Effector memory CD8-positive, alpha-beta T cell (primary cell): ENCODE results near the gene KIF26B.
"Not testable (repeated sequence)": the region's sequence is repeated elsewhere in the genome, so short reads cannot be mapped to it uniquely, and the experiment has no call there.

Experiments
- ATAC-seq: fragments of 150-1000 bp; cut with Tn5 transposase; replicated peaks from 2 replicates; pipeline ENCODE4 v1.10.0; 2021; ENCODE audit warnings: mild to moderate bottlenecking, moderate library complexity
- DNase-seq, 3 experiments: peaks; one replicate each; pipeline ENCODE4 v3.0.0; 2021
- H3K27ac Mint-ChIP-seq, 2 donors: one replicate each; pipeline ENCODE4 v1.8.0; 2022; ENCODE audit warnings: mild to moderate bottlenecking in 2 of 2, mixed read lengths in 2 of 2, moderate library complexity in 2 of 2
- H3K27me3 Mint-ChIP-seq, 2 donors: one replicate each; pipeline ENCODE4 v1.8.0; 2022; ENCODE audit warnings: mixed read lengths in 2 of 2
- H3K36me3 Mint-ChIP-seq: one replicate; pipeline ENCODE4 v1.8.0; 2022; ENCODE audit warnings: mild to moderate bottlenecking, moderate library complexity, mixed read lengths; ENCODE audit not compliant: insufficient read depth
- H3K4me1 Mint-ChIP-seq, 2 donors: one replicate each; pipeline ENCODE4 v1.8.0; 2022; ENCODE audit warnings: low read depth in 2 of 2, mixed read lengths in 2 of 2
- H3K4me3 Mint-ChIP-seq, 2 donors: one replicate each; pipeline ENCODE4 v1.8.0; 2022; ENCODE audit warnings: mild to moderate bottlenecking in 2 of 2, mixed read lengths in 2 of 2, moderate library complexity in 2 of 2
- H3K9me3 Mint-ChIP-seq, 2 donors: one replicate each; pipeline ENCODE4 v1.8.0; 2022; ENCODE audit warnings: mixed read lengths in 2 of 2

The KIF26B gene

DNA sequence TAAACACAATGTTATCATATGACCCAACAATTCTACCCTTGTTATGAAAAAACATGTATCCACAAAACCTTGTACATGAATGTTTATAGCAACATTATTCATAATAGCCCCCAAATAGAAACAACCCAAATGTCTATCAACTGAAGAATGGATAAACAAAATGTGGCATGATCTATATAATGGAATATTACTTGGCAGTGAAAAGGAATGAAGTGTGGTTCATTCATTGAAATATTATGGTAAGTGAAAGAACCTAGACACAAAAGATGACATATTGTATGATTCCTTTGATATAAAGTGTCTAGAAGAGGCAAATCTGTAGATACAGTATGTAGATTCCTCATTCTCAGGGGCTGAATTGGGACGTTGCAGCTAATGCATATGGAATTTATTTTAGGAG, 151.2 kb downstream of the KIF26B start:
- Mint-ChIP-seq H3K36me3 (peaks cover 2% of the 10 kb centered on the region), H3K9me3 (no peaks in the 10 kb centered on the region), H3K27me3 (peaks cover 12 to 20% of the 10 kb centered on the region in 2 donors), H3K4me3 (no peak overlapping the region), H3K27ac (no peak overlapping the region), H3K4me1 (peaks cover 3 to 7% of the 10 kb centered on the region in 2 donors)
- DNase-seq: no peak
- ATAC-seq: no peak

DNA sequence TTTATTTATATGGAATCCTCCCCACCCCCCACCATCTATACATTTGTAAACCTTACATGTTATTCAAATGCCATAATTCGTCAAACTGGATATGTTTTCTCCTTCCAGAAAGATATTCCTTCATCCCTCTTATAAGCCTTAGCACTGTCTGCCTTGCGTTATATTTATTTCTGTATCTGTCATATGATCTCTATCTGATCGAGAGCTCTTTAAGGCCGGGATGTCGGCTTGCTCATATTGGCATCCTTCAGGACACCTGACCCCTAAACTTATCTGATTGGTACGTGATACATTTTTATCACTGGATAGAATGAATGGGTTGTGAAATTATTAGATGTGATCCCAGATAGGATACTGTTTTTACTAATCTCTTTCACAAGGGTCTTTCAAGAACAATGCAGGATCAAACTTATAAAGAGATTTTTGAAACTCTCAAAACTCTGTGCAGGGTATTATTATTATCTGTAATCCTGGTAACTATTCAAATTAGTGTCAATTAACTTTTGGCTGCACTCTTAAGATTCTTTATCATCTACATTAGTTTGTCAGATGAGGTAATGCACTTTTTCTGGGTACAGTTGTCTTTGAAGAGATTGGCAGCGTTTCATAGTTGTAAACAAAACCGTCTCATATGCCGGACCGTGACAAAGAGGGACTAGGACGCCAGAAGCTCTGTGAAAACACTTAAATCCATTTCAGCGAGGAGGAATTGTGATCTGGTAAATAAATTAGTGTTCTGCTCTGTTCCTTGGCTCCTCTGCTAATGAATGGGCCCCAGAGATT, 152.0 kb downstream of the KIF26B start:
- Mint-ChIP-seq H3K4me3 (no peak overlapping the region), H3K9me3 (no peaks in the 10 kb centered on the region), H3K27me3 (peaks cover 12% of the 10 kb centered on the region in 2 donors), H3K4me1 (peaks cover 3 to 10% of the 10 kb centered on the region in 2 donors), H3K36me3 (no peaks in the 10 kb centered on the region), H3K27ac (no peak overlapping the region)
- DNase-seq (no peak), ATAC-seq (no peak)

GRCh38 chr1:245310571-245311531, 156.1 kb downstream of the KIF26B start:
- peaks cover 18 to 34% of the 10 kb centered on the region in 2 donors for H3K27me3 Mint-ChIP-seq
- no peak for DNase-seq
- no peaks in the 10 kb centered on the region for H3K36me3 Mint-ChIP-seq
- no peaks in the 10 kb centered on the region for H3K9me3 Mint-ChIP-seq
- peak overlapping the region; percentile 1 to 44 for H3K27ac Mint-ChIP-seq
- H3K4me3 Mint-ChIP-seq: peak overlapping the region; percentile 27 to 48
- no peak for ATAC-seq
- peaks cover 3 to 10% of the 10 kb centered on the region in 2 donors for H3K4me1 Mint-ChIP-seq

DNA sequence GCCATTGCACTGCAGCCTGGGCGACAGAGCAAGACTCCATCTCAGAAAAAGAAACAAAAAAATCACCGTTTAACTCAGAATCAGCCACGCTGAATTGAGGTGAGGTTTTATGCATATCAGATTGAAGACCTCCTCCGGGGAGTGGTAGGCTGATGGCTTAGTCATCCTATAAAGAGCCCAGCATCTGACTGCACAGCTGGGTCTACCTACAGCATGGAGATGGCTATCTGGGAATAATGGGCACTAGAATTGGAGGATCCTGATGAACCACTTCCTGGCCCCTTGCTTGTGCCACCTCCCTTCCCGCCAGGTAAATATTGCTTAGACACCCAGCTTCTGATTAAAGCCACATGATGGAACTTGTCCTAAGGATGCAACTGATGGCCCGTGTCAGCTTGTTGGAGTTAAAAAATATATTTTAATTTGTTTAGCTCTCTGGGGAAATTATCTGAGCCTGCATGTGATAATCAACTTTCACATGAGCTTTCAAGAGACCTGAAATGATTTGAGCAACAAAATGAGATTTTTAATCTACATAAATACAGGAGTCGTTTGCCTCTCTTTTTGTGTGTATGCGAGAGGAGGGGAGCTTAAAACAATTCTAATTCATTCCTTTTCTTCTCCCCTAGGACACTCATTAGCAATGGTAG, 157.2 kb downstream of the KIF26B start:
- H3K4me1 Mint-ChIP-seq: peaks cover 3 to 10% of the 10 kb centered on the region in 2 donors
- H3K36me3 Mint-ChIP-seq: no peaks in the 10 kb centered on the region
- no peak for DNase-seq
- no peak overlapping the region for H3K4me3 Mint-ChIP-seq
- H3K27me3 Mint-ChIP-seq: peaks cover 18 to 34% of the 10 kb centered on the region in 2 donors
- no peak overlapping the region for H3K27ac Mint-ChIP-seq
- no peaks in the 10 kb centered on the region for H3K9me3 Mint-ChIP-seq
- no peak for ATAC-seq

DNA sequence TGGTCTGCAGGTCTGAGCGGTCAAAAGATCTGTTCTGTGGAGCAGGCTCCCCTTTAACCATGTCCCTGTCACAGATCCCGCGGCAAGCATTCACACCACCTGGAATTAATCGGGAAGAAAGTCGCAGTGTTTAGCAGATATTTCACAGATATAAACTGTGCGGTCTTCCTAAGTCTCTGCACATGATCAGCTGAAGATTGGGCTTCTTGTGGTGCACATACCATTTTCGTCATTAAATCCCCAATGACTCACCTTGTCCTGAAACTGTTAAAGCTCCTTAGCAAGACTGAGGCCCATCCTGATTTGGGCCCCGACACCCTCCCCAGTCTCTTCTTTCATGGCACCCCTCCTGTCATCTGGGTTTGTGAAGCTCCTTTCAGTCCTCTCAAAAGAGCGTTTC, 158.8 kb downstream of the KIF26B start:
- Mint-ChIP-seq H3K27ac (no peak overlapping the region), H3K27me3 (peaks cover 15 to 34% of the 10 kb centered on the region in 2 donors), H3K4me3 (no peak overlapping the region), H3K9me3 (no peaks in the 10 kb centered on the region), H3K4me1 (peaks cover 3 to 10% of the 10 kb centered on the region in 2 donors), H3K36me3 (no peaks in the 10 kb centered on the region)
- ATAC-seq (no peak), DNase-seq (no peak)

DNA sequence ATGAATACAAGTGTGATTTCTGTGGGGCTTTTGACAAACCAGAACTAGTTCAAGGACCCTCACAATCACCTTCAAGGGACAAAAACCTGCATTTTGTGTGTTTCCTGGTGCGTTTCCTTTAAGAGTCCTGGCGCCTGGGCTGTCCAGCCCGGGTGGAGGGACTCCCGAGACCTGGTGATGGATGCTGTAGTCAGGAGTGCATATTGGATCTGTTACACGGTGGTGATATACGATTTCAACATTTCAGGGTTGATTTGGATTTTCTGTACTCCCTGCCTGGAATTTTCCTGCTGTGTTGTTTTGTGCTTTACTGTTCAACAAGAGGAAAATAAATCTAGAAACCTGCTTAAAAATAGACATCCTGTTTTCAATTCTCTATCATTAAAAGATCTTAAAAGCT, 162.0 kb downstream of the KIF26B start:
- H3K27ac Mint-ChIP-seq: no peak overlapping the region
- no peak overlapping the region for H3K4me3 Mint-ChIP-seq
- H3K36me3 Mint-ChIP-seq: no peaks in the 10 kb centered on the region
- ATAC-seq (no peak), DNase-seq (no peak)
- H3K4me1 Mint-ChIP-seq: no peaks in the 10 kb centered on the region
- no peaks in the 10 kb centered on the region for H3K9me3 Mint-ChIP-seq
- peaks cover 11 to 29% of the 10 kb centered on the region in 2 donors for H3K27me3 Mint-ChIP-seq

DNA sequence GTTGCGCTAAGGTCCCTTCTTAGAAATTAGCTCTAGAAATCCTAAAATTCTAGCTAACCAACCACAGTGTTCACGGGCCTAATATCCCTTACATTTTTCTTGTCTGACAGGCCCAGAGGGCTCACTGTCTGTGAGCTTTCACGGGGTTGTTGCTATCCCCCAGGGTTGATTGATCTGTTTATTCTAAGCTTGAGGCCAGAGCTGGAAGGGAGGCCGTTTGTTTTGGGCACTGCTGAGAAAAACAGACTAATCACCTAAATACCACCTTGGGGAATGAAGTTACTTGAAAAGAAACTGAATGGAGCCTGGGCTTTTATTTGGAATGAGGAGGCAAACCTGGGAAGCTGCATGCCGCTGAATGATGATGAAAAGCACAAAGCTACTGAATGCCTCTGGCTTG, 162.4 kb downstream of the KIF26B start:
- H3K27me3 Mint-ChIP-seq: peaks cover 11 to 32% of the 10 kb centered on the region in 2 donors
- H3K36me3 Mint-ChIP-seq: no peaks in the 10 kb centered on the region
- no peak for DNase-seq
- no peak overlapping the region for H3K27ac Mint-ChIP-seq
- no peaks in the 10 kb centered on the region for H3K4me1 Mint-ChIP-seq
- no peak for ATAC-seq
- no peaks in the 10 kb centered on the region for H3K9me3 Mint-ChIP-seq
- no peak overlapping the region for H3K4me3 Mint-ChIP-seq

- ATAC-seq: no peak
Observed at GRCh38 chr1:245319094-245319493, 164.3 kb downstream of the KIF26B start.

GRCh38 chr1:245322673-245323072, 167.9 kb downstream of the KIF26B start:
- peaks cover 11 to 22% of the 10 kb centered on the region in 2 donors for H3K27me3 Mint-ChIP-seq
- DNase-seq: no peak
- ATAC-seq: no peak

More at GRCh38 chr1:245319094-245319493, 164.3 kb downstream of the KIF26B start:
- H3K27ac Mint-ChIP-seq: no peak overlapping the region
- no peak overlapping the region for H3K4me3 Mint-ChIP-seq
- H3K4me1 Mint-ChIP-seq: no peaks in the 10 kb centered on the region
- DNase-seq: no peak
- H3K36me3 Mint-ChIP-seq: no peaks in the 10 kb centered on the region
- H3K27me3 Mint-ChIP-seq: peaks cover 8 to 14% of the 10 kb centered on the region in 2 donors
- peaks cover 0 to 1% of the 10 kb centered on the region in 2 donors for H3K9me3 Mint-ChIP-seq

DNA sequence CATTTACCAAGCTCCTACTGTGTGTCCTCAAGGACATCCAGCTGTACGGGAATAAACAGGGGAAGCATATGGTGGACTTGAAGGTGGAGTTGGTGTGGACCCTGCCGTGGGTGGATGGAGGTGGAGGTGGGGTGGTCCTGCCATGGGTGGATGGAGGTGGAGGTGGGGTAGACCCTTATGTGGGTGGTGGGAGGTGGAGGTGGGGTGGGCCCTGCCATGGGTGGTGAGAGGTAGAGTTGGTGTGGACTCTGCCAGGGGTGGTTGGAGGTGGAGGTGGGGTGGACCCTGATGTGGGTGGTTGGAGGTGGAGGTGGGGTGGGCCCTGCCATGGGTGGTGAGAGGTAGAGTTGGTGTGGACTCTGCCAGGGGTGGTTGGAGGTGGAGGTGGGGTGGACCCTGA, 169.0 kb downstream of the KIF26B start:
- peaks cover 18 to 23% of the 10 kb centered on the region in 2 donors for H3K27me3 Mint-ChIP-seq
- not testable (repeated sequence) for H3K4me1 Mint-ChIP-seq, H3K36me3 Mint-ChIP-seq, ATAC-seq, DNase-seq, H3K27ac Mint-ChIP-seq, H3K4me3 Mint-ChIP-seq, H3K9me3 Mint-ChIP-seq

More at GRCh38 chr1:245322673-245323072, 167.9 kb downstream of the KIF26B start:
- Mint-ChIP-seq H3K4me1 (no peaks in the 10 kb centered on the region), H3K4me3 (no peak overlapping the region), H3K36me3 (no peaks in the 10 kb centered on the region), H3K9me3 (peaks cover 0 to 1% of the 10 kb centered on the region in 2 donors), H3K27ac (no peak overlapping the region)

DNA sequence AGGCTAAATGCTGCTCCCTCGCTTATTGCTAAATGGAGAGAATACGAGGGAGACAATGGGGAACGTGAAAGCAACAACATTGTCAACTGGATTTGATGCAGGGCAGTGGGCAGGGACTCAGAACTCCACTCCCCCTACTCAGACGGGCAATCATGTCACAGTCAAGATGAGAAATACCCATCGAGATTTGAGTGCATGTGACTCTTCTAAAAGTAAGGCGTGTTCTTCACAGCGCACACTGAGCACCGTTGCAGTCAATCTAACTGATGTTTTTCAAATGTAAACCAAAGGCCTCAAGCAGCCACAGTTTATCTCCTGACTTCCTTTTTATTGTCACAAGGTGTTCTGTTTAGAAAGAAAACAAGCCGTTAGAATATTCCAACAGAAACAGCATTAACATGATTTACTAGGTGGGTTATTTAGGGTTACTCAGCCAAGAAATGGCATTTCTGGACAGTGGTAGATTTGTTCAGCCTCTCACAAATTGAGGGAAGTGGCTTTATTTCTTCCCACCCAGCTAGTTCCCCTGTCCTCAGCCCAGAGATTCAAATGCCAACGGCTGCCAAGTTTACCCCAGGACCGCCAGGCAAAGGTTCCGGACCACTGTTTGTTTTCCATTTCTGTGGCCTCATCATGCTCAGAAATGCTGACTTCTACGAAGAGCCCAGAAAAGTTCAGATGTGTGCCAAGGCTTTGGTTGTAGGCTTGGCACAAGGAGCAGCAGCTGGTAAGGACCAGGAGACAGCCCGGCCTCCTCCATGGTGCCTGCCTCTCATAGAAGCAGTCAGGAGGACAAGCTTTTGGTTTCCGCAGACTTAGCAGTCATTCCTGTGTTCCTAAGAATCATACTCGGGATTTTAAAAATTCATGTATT, 171.4 kb downstream of the KIF26B start:
- DNase-seq (no peak), ATAC-seq (no peak)
- peaks cover 23 to 31% of the 10 kb centered on the region in 2 donors for H3K27me3 Mint-ChIP-seq
- peaks cover 2% of the 10 kb centered on the region for H3K36me3 Mint-ChIP-seq
- H3K27ac Mint-ChIP-seq: no peak overlapping the region
- H3K9me3 Mint-ChIP-seq: peaks cover 0 to 1% of the 10 kb centered on the region in 2 donors
- H3K4me1 Mint-ChIP-seq: no peaks in the 10 kb centered on the region
- no peak overlapping the region for H3K4me3 Mint-ChIP-seq

GRCh38 chr1:245327360-245327759, 172.6 kb downstream of the KIF26B start:
- H3K27ac Mint-ChIP-seq: no peak overlapping the region
- H3K4me3 Mint-ChIP-seq: no peak overlapping the region
- peaks cover 2% of the 10 kb centered on the region for H3K36me3 Mint-ChIP-seq
- no peak for DNase-seq
- no peak for ATAC-seq
- H3K4me1 Mint-ChIP-seq: no peaks in the 10 kb centered on the region
- peaks cover 0 to 1% of the 10 kb centered on the region in 2 donors for H3K9me3 Mint-ChIP-seq
- H3K27me3 Mint-ChIP-seq: peaks cover 23 to 27% of the 10 kb centered on the region in 2 donors
